GM19455 (cell line): Measurements from ENCODE around the gene ADORA2B.
"Not testable (repeated sequence)": the region's sequence is repeated elsewhere in the genome, so short reads cannot be mapped to it uniquely, and the experiment has no call there.

Experiments
- ATAC-seq: cut with Tn5 transposase; IDR thresholded peaks from one replicate; pipeline ENCODE4 v1.9.1; 2021; ENCODE audit not compliant: unreplicated experiment

The ADORA2B gene

GRCh38 chr17:15921640-15922039 is 23.3 kb upstream of the ADORA2B start:
- ATAC-seq: no peak

- no peak for ATAC-seq
Observed at GRCh38 chr17:15922586-15922985, 22.3 kb upstream of the ADORA2B start.

GRCh38 chr17:15926039-15926740 is 18.7 kb upstream of the ADORA2B start:
- ATAC-seq: no peak

GRCh38 chr17:15928286-15928785 is 16.6 kb upstream of the ADORA2B start:
- ATAC-seq: no peak

GRCh38 chr17:15929941-15930340 is 15.0 kb upstream of the ADORA2B start:
- no peak for ATAC-seq

GRCh38 chr17:15930426-15930825 is 14.5 kb upstream of the ADORA2B start:
- no peak for ATAC-seq

GRCh38 chr17:15931394-15931793 is 13.5 kb upstream of the ADORA2B start:
- no peak for ATAC-seq

- no peak for ATAC-seq
Observed at GRCh38 chr17:15934866-15935265, 10.1 kb upstream of the ADORA2B start.

GRCh38 chr17:15935891-15936290 is 9.0 kb upstream of the ADORA2B start:
- ATAC-seq: no peak

GRCh38 chr17:15936481-15936880 is 8.4 kb upstream of the ADORA2B start:
- ATAC-seq: not testable (repeated sequence)

GRCh38 chr17:15941781-15942180 is 3.1 kb upstream of the ADORA2B start:
- ATAC-seq: no peak

- ATAC-seq: no peak
Observed at GRCh38 chr17:15942207-15942833, 2.6 kb upstream of the ADORA2B start.

- no peak for ATAC-seq
Observed at GRCh38 chr17:15943971-15944758, 765 bp upstream of the ADORA2B start.

GRCh38 chr17:15945527-15946191 is 729 bp downstream of the ADORA2B start:
- ATAC-seq: no peak

- no peak for ATAC-seq
Observed at GRCh38 chr17:15946611-15947120, 1.7 kb downstream of the ADORA2B start.

- ATAC-seq: no peak
Observed at GRCh38 chr17:15947271-15947670, 2.3 kb downstream of the ADORA2B start.

GRCh38 chr17:15947976-15948752 is 3.2 kb downstream of the ADORA2B start:
- ATAC-seq: no peak

- no peak for ATAC-seq
Observed at GRCh38 chr17:15951368-15952047, 6.6 kb downstream of the ADORA2B start.

GRCh38 chr17:15952048-15952532 is 7.2 kb downstream of the ADORA2B start:
- ATAC-seq: no peak
